ENCODE measurements around the gene ATP2A2. TPM values are rescaled to one million over a fixed set of nuclear protein-coding genes. Genes with fewer than 3 reads are reported as not detected.

ATP2A2 gene
- total and polyA plus RNA-seq, 2 of the 8 experiments (the other 6 are each of a cell fraction or from before 2014, with no cell fraction given): 86.1 to 271 TPM

DNA sequence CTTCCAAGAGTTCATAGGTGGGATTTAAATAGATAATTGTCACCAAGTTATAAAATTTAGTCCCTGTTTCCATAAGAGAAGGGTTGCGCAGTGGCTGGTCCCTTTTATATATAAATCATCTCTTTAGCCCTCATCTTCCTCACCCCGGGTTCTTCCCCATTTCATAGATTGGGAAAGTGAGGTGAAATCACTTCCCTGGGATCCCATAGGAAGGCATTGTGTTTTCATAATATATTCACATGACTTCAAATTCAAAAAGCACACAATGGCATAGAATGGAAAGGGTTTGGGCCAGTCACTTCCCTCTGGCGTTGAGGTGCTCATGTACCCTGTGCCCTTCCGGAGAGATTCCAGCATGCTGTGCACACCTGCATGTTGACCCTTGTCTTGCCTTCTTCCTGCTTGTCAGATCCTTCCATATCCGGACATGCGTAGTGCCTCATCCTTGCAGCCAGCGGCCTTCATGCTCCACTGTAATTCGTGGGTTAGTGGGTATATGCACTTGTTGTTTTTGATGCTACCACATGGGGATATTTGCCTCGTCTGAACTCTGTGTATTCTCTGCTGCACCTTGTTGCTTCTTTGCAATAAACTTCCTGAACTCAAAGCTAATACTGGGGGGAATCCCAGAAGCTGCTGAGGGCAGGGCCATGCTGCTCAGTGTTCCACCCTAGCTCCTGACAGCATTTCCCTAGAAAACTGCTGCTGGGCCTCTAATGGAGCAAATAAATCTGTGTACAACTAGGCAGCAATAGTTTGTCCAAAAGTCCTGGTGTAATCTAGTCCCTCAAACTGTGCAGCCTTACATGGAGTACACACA, 62.9 kb downstream of the ATP2A2 start:
- H3K4ac ChIP-seq (replicated peaks; ENCODE audit: insufficient read length, low read depth, low read length): no peak overlapping the region
- H2AK5ac ChIP-seq (ENCODE audit: low read depth, low read length): no peak overlapping the region
- H3K23ac ChIP-seq (ENCODE audit: insufficient read length): no peak overlapping the region
- no peak overlapping the region for H2BK12ac ChIP-seq (ENCODE audit: low read depth, low read length)
- CTCF ChIA-PET (ENCODE audit: partially characterized antibody): interaction anchor here (1.1 to 1.5 kb wide), 2 partner anchors 12 to 14 kb away, joined by 3 to 5 read pairs; no protein-coding TSS in a partner anchor
- no peak overlapping the region for H2BK120ac ChIP-seq (replicated peaks; ENCODE audit: low read depth, low read length)
- no peaks in the 10 kb centered on the region for H3K9me3 ChIP-seq (ENCODE audit: insufficient read depth in 2 of 2, low read depth in 1 of 2, low read length in 1 of 2)
- no peaks in the 10 kb centered on the region for H3K79me2 ChIP-seq (ENCODE audit: control insufficient read depth in 1 of 2, insufficient read depth in 2 of 2, low read length in 2 of 2)
- no peak overlapping the region for H4K8ac ChIP-seq (ENCODE audit: extremely low read depth, insufficient read depth, low read length)
- no peak overlapping the region for H2AFZ ChIP-seq (ENCODE audit: low read length)
- H4K91ac ChIP-seq (replicated peaks; ENCODE audit: insufficient read length, low read length): no peak overlapping the region
- peaks cover 7 to 9% of the 10 kb centered on the region in 2 experiments for H4K20me1 ChIP-seq (replicated peaks in 1 of 2; ENCODE audit: control insufficient read depth in 1 of 2, insufficient read depth in 2 of 2, low read length in 2 of 2)
- no peak overlapping the region for H3K56ac ChIP-seq (replicated peaks; ENCODE audit: insufficient read length, low read depth, low read length)
- DNase-seq (ENCODE audit: low read depth in 1 of 2, low spot score in 2 of 2): no peak
- no peak overlapping the region for H3K27ac ChIP-seq (ENCODE audit: low read depth, low read length)
- no peak for FAIRE-seq
- WGBS, 2 experiments (ENCODE audit: extremely low coverage in 1 of 2, insufficient coverage in 1 of 2, insufficient read length in 1 of 2, insufficient replicate concordance in 2 of 2, low coverage in 1 of 2, low lambda C conversion rate in 2 of 2, missing lambda C conversion rate in 1 of 2): 91% methylated on average over 9 of the region's 9 CpGs; no CpG with 5 or more reads in 1 of the 2 experiments
- no peak overlapping the region for H4K5ac ChIP-seq (ENCODE audit: insufficient read length, low read depth, low read length)
- POLR2A ChIA-PET (ENCODE audit: partially characterized antibody): interaction anchor here (2.2 kb wide), 1 partner anchor 29 kb away, joined by 4 read pairs; no protein-coding TSS in a partner anchor
- peaks cover 4% of the 10 kb centered on the region; the same call in 1 of the 2 replicates for H3K79me1 ChIP-seq (ENCODE audit: low read depth, low read length)
- peaks cover 70 to 97% (median 85%) of the 10 kb centered on the region in 4 experiments for H3K36me3 ChIP-seq (ENCODE audit: control insufficient read depth in 2 of 4, insufficient read depth in 4 of 4, low read length in 3 of 4)
- H3K18ac ChIP-seq (ENCODE audit: extremely low read depth, low read length): no peak overlapping the region
- H3K4me2 ChIP-seq (ENCODE audit: insufficient read depth in 1 of 2, low read depth in 2 of 2, low read length in 2 of 2): no peak overlapping the region
- H3K9ac ChIP-seq (replicated peaks in 1 of 4; ENCODE audit: extremely low read depth in 1 of 4, low read depth in 3 of 4, low read length in 3 of 4): no peak overlapping the region
- no peaks in the 10 kb centered on the region for H3K23me2 ChIP-seq (ENCODE audit: low read depth, low read length)
- H3K14ac ChIP-seq (ENCODE audit: insufficient read length): no peak overlapping the region
- no peak overlapping the region for H2BK20ac ChIP-seq (ENCODE audit: low read length)
- no peaks in the 10 kb centered on the region for H3K27me3 ChIP-seq (replicated peaks in 1 of 4; ENCODE audit: control insufficient read depth in 3 of 4, extremely low read depth in 1 of 4, insufficient read depth in 3 of 4, low read length in 3 of 4)
- H2BK5ac ChIP-seq (ENCODE audit: low read depth, low read length): no peak overlapping the region
- H2BK15ac ChIP-seq (ENCODE audit: low read length): no peak overlapping the region
- H3K4me3 ChIP-seq (ENCODE audit: extremely low read depth in 1 of 4, insufficient read depth in 2 of 4, low read depth in 3 of 4, low read length in 4 of 4): no peak overlapping the region
- no peaks in the 10 kb centered on the region; a peak in 2 of 7 replicates for H3K4me1 ChIP-seq (replicated peaks in 1 of 4; ENCODE audit: control insufficient read depth in 3 of 4, insufficient read depth in 4 of 4, low read length in 3 of 4)
- TF ChIP-seq TEAD4 (IDR thresholded peaks at IDR 0.05; ENCODE audit: low read depth, low read length) (no peak), CHD1 (IDR thresholded peaks at IDR 0.05; ENCODE audit: low read depth, low read length) (no peak), ZNF274 (IDR thresholded peaks at IDR 0.05; ENCODE audit: borderline replicate concordance, extremely low read depth, low read length) (no peak), TAF1 (IDR thresholded peaks at IDR 0.05; ENCODE audit: low read depth, low read length) (no peak), TBP (IDR thresholded peaks at IDR 0.05; ENCODE audit: low read depth, low read length) (no peak), GABPA (IDR thresholded peaks at IDR 0.05; ENCODE audit: borderline replicate concordance, insufficient read depth, low read length) (no peak), BCL11A (IDR thresholded peaks at IDR 0.05; ENCODE audit: low read depth in 2 of 2, low read length in 2 of 2) (no peak), TAF7 (optimal IDR thresholded peaks at IDR 0.05; ENCODE audit: borderline replicate concordance, low read depth, low read length) (no peak), POU5F1 (IDR thresholded peaks at IDR 0.05; ENCODE audit: low read depth, low read length) (no peak), MAFK (IDR thresholded peaks at IDR 0.05; ENCODE audit: low read depth, low read length) (no peak), SUZ12 (IDR thresholded peaks at IDR 0.05; ENCODE audit: low read length) (no peak), HDAC6 (IDR thresholded peaks at IDR 0.05; ENCODE audit: low read depth, low read length) (no peak), SP4 (IDR thresholded peaks at IDR 0.05; ENCODE audit: low read length) (no peak), SP1 (IDR thresholded peaks at IDR 0.05; ENCODE audit: low read depth, low read length) (no peak)
